Fibroblast of lung (primary cell): Measurements from ENCODE around the gene WNT7B. TPM values are rescaled to one million over a fixed set of nuclear protein-coding genes. Genes with fewer than 3 reads are reported as not detected.
A peak's percentile ranks its signal among the peaks of the same experiment; 100 is the strongest.

Experiments
- DNase-seq, 2 donors: peaks; one replicate each; pipeline versions ENCODE4 v3.0.0 to v3.0.0-alpha.2; 2010; ENCODE audit warnings: low read depth in 2 of 2
- H2AFZ ChIP-seq: 2 replicates; pipeline ENCODE4 v1.5.1; 2012; ENCODE audit warnings: low read length, control low read depth, inconsistent platforms
- H3K27ac ChIP-seq: 2 replicates; pipeline ENCODE4 v1.5.1; 2011; ENCODE audit warnings: low read length, control low read depth; ENCODE audit not compliant: insufficient read depth
- H3K27me3 ChIP-seq: 2 replicates; pipeline ENCODE4 v1.5.1; 2011; ENCODE audit warnings: mild to moderate bottlenecking, low read length; ENCODE audit not compliant: control insufficient read depth, insufficient read depth
- H3K36me3 ChIP-seq: 2 replicates; pipeline ENCODE4 v1.5.1; 2011; ENCODE audit warnings: low read length; ENCODE audit not compliant: control insufficient read depth, insufficient read depth
- H3K4me1 ChIP-seq: 2 replicates; pipeline ENCODE4 v1.5.1; 2011; ENCODE audit warnings: low read length; ENCODE audit not compliant: control insufficient read depth, insufficient read depth; ENCODE audit errors: extremely low read depth
- H3K4me2 ChIP-seq: 2 replicates; pipeline ENCODE4 v1.5.1; 2011; ENCODE audit warnings: low read length, control low read depth; ENCODE audit not compliant: insufficient read depth; ENCODE audit errors: extremely low read depth
- H3K4me3 ChIP-seq, 4 experiments: fragments of 200-600 bp in 1 of 4; sonication (generic) in 1 of 4; replicated peaks in 1 of 4; 2 replicates each; pipeline ENCODE4 v1.5.1; 2011 to 2016; ENCODE audit warnings: low read length in 4 of 4, low read depth in 3 of 4, mild to moderate bottlenecking in 3 of 4, control low read depth in 2 of 4, inconsistent platforms in 1 of 4, mixed read lengths in 1 of 4; ENCODE audit not compliant: insufficient read depth in 1 of 4; ENCODE audit errors: control extremely low read depth in 1 of 4
- H3K79me2 ChIP-seq: 2 replicates; pipeline ENCODE4 v1.5.1; 2012; ENCODE audit warnings: mild to moderate bottlenecking, low read length, inconsistent platforms; ENCODE audit not compliant: control insufficient read depth, insufficient read depth
- H3K9ac ChIP-seq: 2 replicates; pipeline ENCODE4 v1.5.1; 2011; ENCODE audit warnings: mild to moderate bottlenecking, low read length, control low read depth; ENCODE audit not compliant: insufficient read depth
- H3K9me3 ChIP-seq: 2 replicates; pipeline ENCODE4 v1.5.1; 2012; ENCODE audit warnings: low read depth, low read length; ENCODE audit not compliant: control insufficient read depth, insufficient read depth
- H4K20me1 ChIP-seq: 2 replicates; pipeline ENCODE4 v1.5.1; 2011; ENCODE audit warnings: low read length; ENCODE audit not compliant: control insufficient read depth, insufficient read depth; ENCODE audit errors: extremely low read depth
- EZH2 ChIP-seq: IDR thresholded peaks from 2 replicates; pipeline ENCODE4 v1.5.1; 2012; ENCODE audit warnings: low read length, control low read depth, mild to moderate bottlenecking; ENCODE audit errors: missing control alignments
- polyA plus RNA-seq, 2 donors: library from polyadenylated mRNA; depleted of rRNA in 1 of 2; stranded (reverse) in 1 of 2; unstranded in 1 of 2; fragments of >200 nt; gene quantifications; 2 replicates each; pipeline ENCODE4 v1.2.1, GENCODE V29; 2011 to 2012; ENCODE audit warnings: missing spikeins in 1 of 2
- total RNA-seq: library from RNA; depleted of rRNA; stranded (reverse); fragments of >200 nt; gene quantifications from 2 replicates; pipeline ENCODE4 v1.2.1, GENCODE V29; 2014
- TF ChIP-seq, protein P1 (sequence below), 2 donors: IDR thresholded peaks in 1 of 2; conservative IDR thresholded peaks in 1 of 2; 1 replicate in 1 of 2; 2 replicates in 1 of 2; pipeline ENCODE4 v1.5.1; 2011 to 2012; ENCODE audit warnings: low read length in 2 of 2, control low read depth in 1 of 2, inconsistent platforms in 1 of 2, low read depth in 1 of 2, mild to moderate bottlenecking in 1 of 2

Gene WNT7B
- total and polyA plus RNA-seq, 2 donors (not counting 1 experiment from before 2014, with no cell fraction given), result 0.17 TPM; not detected in 1

DNA sequence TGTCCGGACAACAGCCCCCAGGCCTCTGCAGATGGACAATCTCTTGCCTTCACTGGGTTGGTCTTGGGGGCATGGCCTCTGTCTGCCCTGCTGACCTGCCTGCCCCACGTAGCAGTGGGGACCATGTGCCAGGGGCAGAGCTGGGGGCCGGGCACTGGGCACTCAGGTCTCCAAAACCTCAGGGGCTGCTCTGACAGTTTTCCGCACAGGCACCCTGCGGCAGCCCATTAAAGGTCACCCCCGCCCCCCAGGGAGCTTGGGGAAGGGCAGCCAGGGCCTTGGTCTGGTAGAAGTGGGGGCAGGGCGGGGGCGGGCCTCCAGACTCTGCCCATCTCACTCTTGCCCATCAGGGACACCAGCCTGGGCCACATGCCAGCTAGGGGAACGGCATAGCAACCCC is 49.9 kb downstream of the WNT7B start:
- Histone ChIP-seq H3K4me1 (no peaks in the 10 kb centered on the region), H3K79me2 (no peaks in the 10 kb centered on the region), H3K4me3 (no peak overlapping the region), H4K20me1 (no peaks in the 10 kb centered on the region), H3K36me3 (no peaks in the 10 kb centered on the region), H3K27me3 (no peaks in the 10 kb centered on the region), H2AFZ (no peak overlapping the region), H3K9me3 (no peaks in the 10 kb centered on the region), H3K4me2 (no peak overlapping the region), H3K9ac (no peak overlapping the region), H3K27ac (no peak overlapping the region)
- DNase-seq, result no peak
- TF ChIP-seq EZH2, result no peak
- TF ChIP-seq, protein P1, sequence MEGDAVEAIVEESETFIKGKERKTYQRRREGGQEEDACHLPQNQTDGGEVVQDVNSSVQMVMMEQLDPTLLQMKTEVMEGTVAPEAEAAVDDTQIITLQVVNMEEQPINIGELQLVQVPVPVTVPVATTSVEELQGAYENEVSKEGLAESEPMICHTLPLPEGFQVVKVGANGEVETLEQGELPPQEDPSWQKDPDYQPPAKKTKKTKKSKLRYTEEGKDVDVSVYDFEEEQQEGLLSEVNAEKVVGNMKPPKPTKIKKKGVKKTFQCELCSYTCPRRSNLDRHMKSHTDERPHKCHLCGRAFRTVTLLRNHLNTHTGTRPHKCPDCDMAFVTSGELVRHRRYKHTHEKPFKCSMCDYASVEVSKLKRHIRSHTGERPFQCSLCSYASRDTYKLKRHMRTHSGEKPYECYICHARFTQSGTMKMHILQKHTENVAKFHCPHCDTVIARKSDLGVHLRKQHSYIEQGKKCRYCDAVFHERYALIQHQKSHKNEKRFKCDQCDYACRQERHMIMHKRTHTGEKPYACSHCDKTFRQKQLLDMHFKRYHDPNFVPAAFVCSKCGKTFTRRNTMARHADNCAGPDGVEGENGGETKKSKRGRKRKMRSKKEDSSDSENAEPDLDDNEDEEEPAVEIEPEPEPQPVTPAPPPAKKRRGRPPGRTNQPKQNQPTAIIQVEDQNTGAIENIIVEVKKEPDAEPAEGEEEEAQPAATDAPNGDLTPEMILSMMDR (conservative IDR thresholded peaks at IDR 0.05 in 1 of 2, IDR thresholded peaks at IDR 0.05 in 1 of 2; ENCODE audit: low read depth in 1 of 2, low read length in 2 of 2), result no peak

DNA sequence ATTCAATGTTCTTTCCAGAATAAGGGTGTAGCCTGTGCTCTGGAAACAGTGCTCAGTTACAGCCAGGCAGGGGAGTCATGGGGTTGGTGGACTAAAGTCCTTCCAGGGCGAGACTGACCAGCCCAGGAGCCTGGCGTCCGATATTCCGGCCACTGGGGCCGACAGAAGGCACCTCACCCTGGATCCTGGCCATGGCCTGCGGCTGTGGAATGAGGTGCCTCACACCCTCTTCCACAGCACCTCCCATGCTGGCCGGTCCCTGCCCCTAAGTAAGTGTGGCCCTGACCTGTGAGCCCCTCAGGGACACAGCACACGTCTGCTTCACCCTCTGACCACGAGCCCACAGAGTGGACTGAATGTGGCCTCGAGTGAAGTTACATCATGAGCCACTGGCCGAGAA is 50.5 kb downstream of the WNT7B start:
- no peaks in the 10 kb centered on the region for H3K9me3 ChIP-seq
- H4K20me1 ChIP-seq, result no peaks in the 10 kb centered on the region
- H3K79me2 ChIP-seq, result no peaks in the 10 kb centered on the region
- no peak overlapping the region for H3K4me2 ChIP-seq
- H3K4me1 ChIP-seq, result no peaks in the 10 kb centered on the region
- H3K9ac ChIP-seq, result no peak overlapping the region
- TF ChIP-seq, protein P1 (conservative IDR thresholded peaks at IDR 0.05 in 1 of 2, IDR thresholded peaks at IDR 0.05 in 1 of 2; ENCODE audit: low read depth in 1 of 2, low read length in 2 of 2), result no peak
- no peak for TF ChIP-seq EZH2
- H2AFZ ChIP-seq, result no peak overlapping the region
- DNase-seq, result no peak
- no peaks in the 10 kb centered on the region for H3K27me3 ChIP-seq
- no peak overlapping the region for H3K27ac ChIP-seq
- H3K36me3 ChIP-seq, result no peaks in the 10 kb centered on the region
- H3K4me3 ChIP-seq, result no peak overlapping the region

DNA sequence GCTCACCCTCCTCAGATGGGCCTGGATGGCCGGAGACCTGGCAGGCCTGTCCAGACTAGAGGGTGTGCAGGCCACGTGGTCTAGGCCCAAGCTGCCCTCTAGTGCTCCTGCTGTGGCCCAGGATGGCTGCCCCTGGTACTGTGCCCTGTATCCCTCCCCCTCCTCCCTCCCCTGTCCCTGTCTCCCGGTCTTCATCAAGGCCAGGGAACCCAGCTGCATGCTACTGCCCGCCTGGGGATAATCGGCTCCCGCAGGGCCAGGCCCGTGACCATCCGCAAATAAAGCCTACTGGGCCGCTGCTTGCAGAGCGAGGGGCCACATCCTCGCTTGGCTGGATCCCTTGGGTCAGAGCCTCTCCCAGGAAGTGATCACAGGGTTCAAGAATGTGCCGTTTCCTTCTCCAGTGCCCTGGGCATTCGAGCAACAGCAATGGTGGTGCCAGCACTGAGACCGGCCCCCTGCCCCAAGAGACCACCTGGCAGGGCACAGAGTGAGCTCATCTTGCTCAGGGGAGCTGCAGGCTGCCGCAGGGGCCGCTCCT is 51.1 kb downstream of the WNT7B start:
- Histone ChIP-seq H3K4me3 (no peak overlapping the region), H3K79me2 (no peaks in the 10 kb centered on the region), H2AFZ (no peak overlapping the region), H3K4me2 (no peak overlapping the region), H3K27me3 (no peaks in the 10 kb centered on the region), H3K4me1 (no peaks in the 10 kb centered on the region), H3K9ac (no peak overlapping the region), H3K27ac (no peak overlapping the region), H3K9me3 (no peaks in the 10 kb centered on the region), H3K36me3 (no peaks in the 10 kb centered on the region), H4K20me1 (no peaks in the 10 kb centered on the region)
- peak in 1 of 2 donors; percentile 48 for DNase-seq
- TF ChIP-seq, protein P1 (conservative IDR thresholded peaks at IDR 0.05 in 1 of 2, IDR thresholded peaks at IDR 0.05 in 1 of 2; ENCODE audit: low read depth in 1 of 2, low read length in 2 of 2), result no peak
- TF ChIP-seq EZH2, result no peak
